ENCODE data around the gene NATD1. TPM values are rescaled to one million over a fixed set of nuclear protein-coding genes. Genes with fewer than 3 reads are reported as not detected.
A peak's percentile ranks its signal among the peaks of the same experiment; 100 is the strongest.

Gene NATD1
- total RNA-seq, 2 donors from 2014 or later = 4.9 to 8.4 TPM

- H3K36me3 Mint-ChIP-seq (ENCODE audit: low read depth) = peaks cover 4% of the 10 kb centered on the region
- DNase-seq = no peak
- no peaks in the 10 kb centered on the region for H3K9me3 ChIP-seq (ENCODE audit: control insufficient read depth, low read length, poor library complexity, severe bottlenecking)
- ATAC-seq = no peak
- H3K27ac Mint-ChIP-seq = peak overlapping the region; percentile 0
- H3K4me1 Mint-ChIP-seq = peaks cover 11% of the 10 kb centered on the region
- H3K27me3 Mint-ChIP-seq = peaks cover 8% of the 10 kb centered on the region
- no peak overlapping the region for H3K4me3 Mint-ChIP-seq
These were observed 41.3 kb upstream of the NATD1 start for GRCh38 chr17:21294321-21295035.

DNA sequence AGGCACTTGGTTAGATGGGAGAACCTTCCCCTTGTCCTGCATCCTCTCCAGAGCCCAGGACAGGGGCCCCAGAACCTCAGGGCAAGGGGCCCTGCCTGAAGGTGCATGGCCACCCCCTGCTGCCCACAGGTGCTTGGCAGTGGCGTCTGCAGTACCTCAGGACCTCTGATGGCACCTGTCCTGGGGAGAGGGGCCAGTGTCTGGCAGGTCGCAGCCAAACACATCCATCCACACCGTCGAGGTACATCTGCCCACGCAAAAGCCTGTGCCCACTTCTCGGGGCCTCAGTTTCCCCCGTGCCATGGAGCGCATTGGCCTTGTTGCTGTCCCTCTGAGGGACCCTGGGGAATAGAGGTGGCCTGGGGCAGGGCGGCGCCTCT is 40.6 kb upstream of the NATD1 start:
- ATAC-seq (no peak), DNase-seq (no peak)
- H3K36me3 Mint-ChIP-seq (ENCODE audit: low read depth) = peaks cover 4% of the 10 kb centered on the region
- peaks cover 11% of the 10 kb centered on the region for H3K4me1 Mint-ChIP-seq
- H3K27me3 Mint-ChIP-seq = peaks cover 8% of the 10 kb centered on the region
- H3K9me3 ChIP-seq (ENCODE audit: control insufficient read depth, low read length, poor library complexity, severe bottlenecking) = no peaks in the 10 kb centered on the region
- peak overlapping the region; percentile 0 for H3K27ac Mint-ChIP-seq
- no peak overlapping the region for H3K4me3 Mint-ChIP-seq

- no peak overlapping the region for H3K27ac Mint-ChIP-seq
- H3K4me3 Mint-ChIP-seq = no peak overlapping the region
- no peak for DNase-seq
- peaks cover 17% of the 10 kb centered on the region for H3K4me1 Mint-ChIP-seq
- peaks cover 4% of the 10 kb centered on the region for H3K36me3 Mint-ChIP-seq (ENCODE audit: low read depth)
- no peaks in the 10 kb centered on the region for H3K9me3 ChIP-seq (ENCODE audit: control insufficient read depth, low read length, poor library complexity, severe bottlenecking)
- ATAC-seq = no peak
- H3K27me3 Mint-ChIP-seq = peaks cover 8% of the 10 kb centered on the region
These were observed 39.9 kb upstream of the NATD1 start for GRCh38 chr17:21292867-21293830.

- DNase-seq (no peak), ATAC-seq (no peak)
- H3K36me3 Mint-ChIP-seq (ENCODE audit: low read depth) = peaks cover 4% of the 10 kb centered on the region
- H3K4me3 Mint-ChIP-seq = no peak overlapping the region
- H3K4me1 Mint-ChIP-seq = peaks cover 30% of the 10 kb centered on the region
- H3K27me3 Mint-ChIP-seq = peaks cover 8% of the 10 kb centered on the region
- no peaks in the 10 kb centered on the region for H3K9me3 ChIP-seq (ENCODE audit: control insufficient read depth, low read length, poor library complexity, severe bottlenecking)
- H3K27ac Mint-ChIP-seq = peak overlapping the region; percentile 81
These were observed 38.7 kb upstream of the NATD1 start for GRCh38 chr17:21291862-21292261.

GRCh38 chr17:21291357-21291756 is 38.1 kb upstream of the NATD1 start:
- H3K9me3 ChIP-seq (ENCODE audit: control insufficient read depth, low read length, poor library complexity, severe bottlenecking) = no peaks in the 10 kb centered on the region
- H3K36me3 Mint-ChIP-seq (ENCODE audit: low read depth) = peaks cover 4% of the 10 kb centered on the region
- H3K4me1 Mint-ChIP-seq = peaks cover 35% of the 10 kb centered on the region
- ATAC-seq = no peak
- peaks cover 8% of the 10 kb centered on the region for H3K27me3 Mint-ChIP-seq
- no peak for DNase-seq
- no peak overlapping the region for H3K4me3 Mint-ChIP-seq
- H3K27ac Mint-ChIP-seq = peak overlapping the region; percentile 81

DNA sequence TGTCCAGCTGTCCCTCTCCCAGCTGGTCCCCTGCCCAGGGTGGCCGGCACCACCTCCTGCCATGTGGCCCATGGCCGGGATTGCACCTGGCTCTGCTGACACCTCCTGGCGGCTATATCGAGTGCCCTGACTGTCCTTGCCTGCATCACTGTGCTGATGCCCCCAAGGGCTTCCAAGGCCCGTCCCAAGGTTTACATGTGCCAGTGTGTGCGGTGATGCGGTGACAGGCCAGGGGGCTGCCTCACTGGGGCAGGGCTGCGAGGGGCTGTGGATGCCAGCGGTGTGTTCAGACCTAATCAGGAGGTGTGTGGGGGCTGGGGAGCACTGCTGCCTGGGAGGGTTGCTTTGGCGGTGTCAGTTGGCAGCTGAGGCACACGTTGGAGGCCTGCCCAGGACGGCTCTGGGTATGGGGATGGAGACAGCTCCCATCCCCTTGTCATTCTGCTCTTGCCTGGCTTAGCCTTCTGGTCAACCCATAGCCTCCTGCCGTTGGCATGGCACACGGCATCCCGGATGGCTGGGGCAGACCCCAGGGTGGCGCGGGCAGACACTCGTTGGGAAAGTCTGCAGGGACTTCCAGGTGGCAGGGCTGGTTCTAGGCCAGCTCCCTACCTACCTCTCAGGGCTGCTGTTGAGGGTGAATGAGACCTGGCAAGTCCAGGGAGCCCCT is 36.8 kb upstream of the NATD1 start:
- no peak overlapping the region for H3K4me3 Mint-ChIP-seq
- DNase-seq (no peak), ATAC-seq (no peak)
- H3K27ac Mint-ChIP-seq = peak overlapping the region; percentile 97
- no peaks in the 10 kb centered on the region for H3K9me3 ChIP-seq (ENCODE audit: control insufficient read depth, low read length, poor library complexity, severe bottlenecking)
- peaks cover 8% of the 10 kb centered on the region for H3K27me3 Mint-ChIP-seq
- H3K36me3 Mint-ChIP-seq (ENCODE audit: low read depth) = peaks cover 2% of the 10 kb centered on the region
- H3K4me1 Mint-ChIP-seq = peaks cover 45% of the 10 kb centered on the region

DNA sequence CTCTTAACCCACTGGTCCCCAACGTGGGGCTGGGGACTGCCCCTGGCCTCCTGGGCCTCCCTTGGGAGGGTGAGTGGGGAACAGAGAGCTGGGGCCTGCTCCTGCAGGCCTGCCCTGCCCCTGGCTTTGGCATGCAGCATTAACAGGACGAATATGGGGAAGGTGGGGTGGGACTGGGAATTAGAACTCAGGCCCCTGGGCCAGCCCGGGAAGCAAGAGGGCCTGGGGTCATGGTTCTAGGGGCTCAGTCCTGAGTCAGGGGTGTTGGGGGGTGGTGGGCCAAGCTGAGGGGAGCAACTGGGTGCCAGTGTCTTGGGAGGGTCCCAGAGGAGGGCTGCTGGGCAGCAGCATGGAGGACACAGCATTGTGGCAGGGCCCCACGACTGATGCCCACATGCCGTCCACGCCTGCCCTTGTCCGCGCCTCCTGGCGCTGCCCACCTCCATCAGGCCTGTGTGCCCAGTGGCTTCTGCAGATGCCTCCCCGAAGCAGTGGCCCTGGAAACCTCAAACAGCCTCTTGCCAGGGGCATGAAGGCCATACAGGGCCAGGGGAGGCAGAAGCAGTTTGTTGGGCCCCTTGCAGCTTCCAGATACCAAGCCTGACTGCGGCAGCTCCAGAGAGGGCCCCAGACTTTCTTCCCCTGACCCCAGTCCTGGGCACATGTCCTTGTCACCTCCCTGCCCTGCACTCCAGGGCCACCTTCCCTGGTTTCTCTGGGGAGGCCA is 36.1 kb upstream of the NATD1 start:
- ATAC-seq = no peak
- peaks cover 8% of the 10 kb centered on the region for H3K27me3 Mint-ChIP-seq
- H3K4me1 Mint-ChIP-seq = peaks cover 45% of the 10 kb centered on the region
- H3K36me3 Mint-ChIP-seq (ENCODE audit: low read depth) = peaks cover 2% of the 10 kb centered on the region
- no peaks in the 10 kb centered on the region for H3K9me3 ChIP-seq (ENCODE audit: control insufficient read depth, low read length, poor library complexity, severe bottlenecking)
- no peak for DNase-seq
- no peak overlapping the region for H3K4me3 Mint-ChIP-seq
- H3K27ac Mint-ChIP-seq = peak overlapping the region; percentile 97

GRCh38 chr17:21288571-21289017 is 35.4 kb upstream of the NATD1 start:
- H3K4me1 Mint-ChIP-seq = peaks cover 45% of the 10 kb centered on the region
- H3K36me3 Mint-ChIP-seq (ENCODE audit: low read depth) = peaks cover 2% of the 10 kb centered on the region
- no peaks in the 10 kb centered on the region for H3K9me3 ChIP-seq (ENCODE audit: control insufficient read depth, low read length, poor library complexity, severe bottlenecking)
- DNase-seq (no peak), ATAC-seq (no peak)
- peak overlapping the region; percentile 96 for H3K4me3 Mint-ChIP-seq
- H3K27ac Mint-ChIP-seq = peak overlapping the region; percentile 97
- H3K27me3 Mint-ChIP-seq = peaks cover 8% of the 10 kb centered on the region

DNA sequence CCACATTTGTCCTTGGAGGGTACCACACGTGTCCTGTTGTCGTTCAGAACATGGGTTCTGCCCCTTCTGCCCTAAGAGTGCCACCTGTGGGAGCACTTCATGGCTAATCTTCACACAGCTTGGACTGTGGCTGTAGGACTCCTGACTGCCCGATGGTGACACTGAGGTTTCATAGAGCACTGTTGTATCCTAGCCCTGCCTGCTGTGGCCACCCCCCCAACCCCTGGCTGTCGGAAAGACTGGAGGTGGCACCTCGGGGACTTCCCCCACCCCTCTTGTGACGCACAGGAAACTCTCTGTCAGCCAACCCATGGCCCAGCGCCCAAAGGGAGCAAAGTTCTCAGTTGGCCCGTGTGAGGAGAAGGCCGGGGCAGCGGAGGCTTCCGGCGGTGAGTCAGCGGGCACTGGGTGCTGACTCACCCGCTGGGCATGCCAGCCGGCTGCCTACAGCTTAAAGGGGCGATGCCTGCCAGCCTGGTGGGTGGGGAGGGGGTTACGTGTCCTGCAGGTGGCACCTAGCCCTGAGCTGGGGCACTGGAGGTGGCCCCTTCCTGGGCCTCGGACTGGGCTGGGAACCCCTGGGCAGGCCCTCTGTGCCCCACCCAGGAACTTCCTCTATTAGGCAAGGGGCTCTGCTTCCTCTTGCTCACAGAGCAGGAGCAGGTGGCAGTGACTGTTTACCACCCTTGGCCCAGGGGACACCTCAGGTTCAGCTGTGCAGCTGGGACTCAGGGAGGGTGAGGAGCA is 34.7 kb upstream of the NATD1 start:
- peak; percentile 87 to 92 (median 88) for DNase-seq
- Mint-ChIP-seq H3K27ac (peak overlapping the region; percentile 97), H3K27me3 (peaks cover 8% of the 10 kb centered on the region), H3K4me1 (peaks cover 47% of the 10 kb centered on the region), H3K36me3 (ENCODE audit: low read depth) (peaks cover 2% of the 10 kb centered on the region), H3K4me3 (peak overlapping the region; percentile 96)
- H3K9me3 ChIP-seq (ENCODE audit: control insufficient read depth, low read length, poor library complexity, severe bottlenecking) = no peaks in the 10 kb centered on the region
- peak; percentile 73 for ATAC-seq

- no peaks in the 10 kb centered on the region for H3K36me3 Mint-ChIP-seq (ENCODE audit: low read depth)
- H3K27me3 Mint-ChIP-seq = peaks cover under 1% of the 10 kb centered on the region
- no peak for DNase-seq
- peaks cover 49% of the 10 kb centered on the region for H3K4me1 Mint-ChIP-seq
- no peak for ATAC-seq
- no peaks in the 10 kb centered on the region for H3K9me3 ChIP-seq (ENCODE audit: control insufficient read depth, low read length, poor library complexity, severe bottlenecking)
- H3K27ac Mint-ChIP-seq = peak overlapping the region; percentile 97
- peak overlapping the region; percentile 96 for H3K4me3 Mint-ChIP-seq
These were observed 33.9 kb upstream of the NATD1 start for GRCh38 chr17:21286909-21287702.

DNA sequence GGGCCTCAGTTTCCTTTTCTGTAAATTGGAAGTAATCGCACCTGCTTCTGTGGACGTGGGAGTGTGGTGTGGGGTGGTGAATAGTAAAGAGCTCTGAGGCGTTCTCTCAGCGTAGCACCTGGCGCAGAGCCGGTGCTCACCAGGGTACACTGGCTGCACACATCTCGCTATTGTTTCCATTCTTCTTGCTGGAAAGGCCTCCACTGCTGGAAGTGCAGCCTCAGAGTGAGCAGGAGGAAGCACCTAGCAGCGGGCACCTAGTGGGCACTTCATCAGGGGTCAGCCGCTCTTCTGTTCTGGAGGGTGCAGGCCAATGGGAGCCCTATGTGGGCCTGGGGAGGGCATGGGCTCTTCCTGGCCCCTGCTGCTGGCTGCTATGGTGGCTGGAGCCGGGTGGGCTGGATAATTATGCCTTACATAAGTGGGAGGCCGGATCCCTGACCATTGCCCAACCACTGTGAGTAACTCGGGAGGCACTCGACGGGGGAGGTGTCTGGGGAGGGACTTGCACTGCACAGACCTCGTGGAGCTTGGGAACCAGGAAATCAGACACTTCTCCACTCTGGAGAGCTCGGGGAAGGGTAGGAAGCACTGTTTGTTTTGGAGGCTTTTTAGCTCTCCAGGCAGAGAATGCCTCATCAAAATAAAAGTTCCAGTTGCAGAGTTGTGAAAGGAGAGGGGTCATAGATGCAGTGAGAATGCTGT is 33.0 kb upstream of the NATD1 start:
- Mint-ChIP-seq H3K4me1 (peaks cover 50% of the 10 kb centered on the region), H3K36me3 (ENCODE audit: low read depth) (no peaks in the 10 kb centered on the region), H3K4me3 (peak overlapping the region; percentile 96), H3K27me3 (no peaks in the 10 kb centered on the region), H3K27ac (peak overlapping the region; percentile 97)
- no peak for ATAC-seq
- DNase-seq = no peak
- no peaks in the 10 kb centered on the region for H3K9me3 ChIP-seq (ENCODE audit: control insufficient read depth, low read length, poor library complexity, severe bottlenecking)
